HG03439 (cell line): ENCODE data around the gene ATP11A.

Source experiments
- ATAC-seq: cut with Tn5 transposase; IDR thresholded peaks from one replicate; pipeline ENCODE4 v1.9.1; 2021; ENCODE audit warnings: mild to moderate bottlenecking, moderate library complexity; ENCODE audit not compliant: unreplicated experiment

The ATP11A gene

DNA sequence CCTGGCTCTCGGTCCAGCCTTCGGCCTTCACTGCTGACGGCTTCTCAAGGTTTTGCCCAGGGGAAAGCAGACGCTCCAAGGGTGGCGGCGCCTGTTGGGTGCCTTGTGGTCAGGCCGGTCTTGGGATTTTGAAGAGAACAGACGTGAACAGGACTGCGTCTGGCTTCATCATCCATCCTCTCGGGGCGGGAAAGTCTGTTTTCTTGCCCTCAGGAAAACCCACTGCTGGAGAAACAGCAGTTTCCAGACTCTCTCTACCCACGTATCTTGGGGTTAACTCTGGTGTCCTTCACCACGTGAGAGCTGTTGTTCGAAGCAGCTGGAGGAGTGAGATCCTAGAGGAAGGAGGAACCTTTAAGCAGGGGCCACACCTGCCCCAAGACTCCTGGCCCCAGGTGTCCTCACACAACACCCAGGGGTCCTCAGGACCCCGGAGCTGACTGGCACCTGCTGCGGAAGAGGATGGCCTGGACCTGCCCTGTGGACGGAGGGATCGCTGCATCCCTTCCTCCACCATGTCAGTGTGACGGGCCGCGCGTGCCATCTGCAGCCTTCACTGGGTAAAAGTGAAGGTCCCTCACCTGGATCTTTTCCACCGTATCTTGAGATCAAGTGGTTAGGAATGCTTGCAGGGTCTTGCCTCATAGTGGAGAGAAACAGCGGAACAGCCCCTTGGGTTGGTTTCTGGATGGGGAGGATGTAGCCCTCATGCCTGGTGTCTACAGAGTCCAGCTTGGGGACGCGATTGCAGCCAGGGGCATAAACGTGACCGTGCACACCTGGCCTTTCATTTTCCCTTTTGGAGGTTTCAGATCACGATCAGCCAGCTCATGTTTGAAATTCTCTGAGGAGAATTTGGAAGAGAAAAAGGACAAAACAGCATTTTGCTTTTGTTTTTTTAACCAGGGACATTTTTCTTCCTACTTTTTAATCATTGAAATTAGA lies 209.7 kb downstream of the ATP11A start:
- ATAC-seq = no peak

DNA sequence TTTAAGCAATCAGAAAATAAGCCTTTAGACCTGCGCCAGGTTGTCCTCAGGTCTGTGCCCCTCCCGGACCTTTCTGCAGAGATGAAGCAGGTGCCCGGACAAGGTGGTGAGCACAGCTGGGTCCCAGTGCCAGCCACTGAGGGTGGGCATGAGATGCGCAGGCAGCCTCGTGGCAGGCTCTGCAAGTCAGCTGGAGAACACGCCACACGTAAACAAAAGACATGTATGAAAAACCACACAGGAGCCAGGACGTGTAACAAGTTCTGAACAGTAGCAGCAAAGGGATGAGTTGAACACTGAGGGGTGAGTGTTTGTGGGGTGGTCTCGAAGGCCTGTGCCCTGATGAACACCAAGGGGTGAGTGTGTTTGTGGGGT lies 210.4 kb downstream of the ATP11A start:
- no peak for ATAC-seq

DNA sequence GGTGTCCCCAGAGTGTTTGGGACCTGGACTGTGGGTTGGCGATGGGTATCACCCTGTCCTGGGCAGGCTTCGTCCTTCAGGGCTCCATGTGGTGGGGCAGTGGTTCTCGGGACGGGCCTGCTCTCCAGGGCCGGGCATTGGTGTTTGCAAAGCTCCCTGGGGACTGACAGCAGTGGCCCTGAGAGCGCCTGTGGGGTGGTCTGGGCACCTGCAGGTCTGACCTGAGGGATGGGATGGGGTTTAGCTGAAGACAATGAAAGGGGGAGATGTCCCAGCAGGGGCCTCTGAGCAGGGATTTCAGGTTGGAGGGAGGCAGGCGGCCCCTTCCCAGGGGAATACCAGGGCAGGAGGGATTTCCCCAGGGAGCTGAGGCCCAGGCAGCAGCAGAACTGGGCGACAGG lies 210.9 kb downstream of the ATP11A start:
- no peak for ATAC-seq

DNA sequence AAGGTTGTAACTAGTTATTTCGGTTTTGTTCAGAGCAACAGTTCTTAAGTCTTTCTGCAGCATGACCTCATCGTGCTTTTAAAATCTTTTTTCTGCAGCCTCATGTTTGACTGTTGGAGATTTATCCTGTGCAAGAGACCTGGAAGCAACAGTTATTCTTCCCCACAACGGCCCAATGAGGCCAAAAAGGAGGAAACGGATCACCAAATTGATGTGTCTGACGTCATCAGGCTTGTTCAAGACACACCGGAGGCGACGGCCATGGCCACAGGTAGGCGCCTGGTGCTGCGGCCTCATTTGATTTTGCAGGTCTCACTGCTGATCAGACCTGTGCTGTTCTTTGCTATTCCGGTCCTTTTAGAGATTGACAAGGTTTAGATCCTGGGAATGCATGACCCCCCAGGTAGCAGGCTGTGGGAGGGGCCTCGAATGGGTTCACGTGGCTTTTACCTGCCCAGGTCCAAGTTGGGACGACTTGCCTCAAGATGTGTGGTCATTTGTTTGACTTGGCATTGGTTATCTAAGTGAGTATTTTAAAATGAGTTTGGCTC lies 212.3 kb downstream of the ATP11A start:
- ATAC-seq = no peak

DNA sequence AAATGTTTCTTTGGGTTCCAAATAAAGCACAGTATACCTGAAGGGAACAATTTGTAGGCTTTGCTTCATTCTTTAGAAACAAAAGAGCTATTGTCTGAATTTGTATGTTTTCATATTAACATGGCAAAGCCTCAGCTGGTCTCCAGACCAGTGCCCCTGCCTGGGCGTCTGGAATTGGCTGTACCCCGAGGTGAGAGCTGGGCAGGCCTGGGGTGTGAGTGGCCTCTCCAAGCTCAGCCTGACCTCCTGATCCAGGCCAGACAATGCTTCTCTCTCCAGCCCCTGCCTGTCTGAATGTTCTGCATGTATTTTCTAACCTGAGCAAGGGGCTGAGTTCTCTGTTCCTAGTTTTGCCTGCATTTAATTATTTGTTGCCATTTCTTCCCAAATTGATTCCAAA lies 212.8 kb downstream of the ATP11A start:
- ATAC-seq = no peak

DNA sequence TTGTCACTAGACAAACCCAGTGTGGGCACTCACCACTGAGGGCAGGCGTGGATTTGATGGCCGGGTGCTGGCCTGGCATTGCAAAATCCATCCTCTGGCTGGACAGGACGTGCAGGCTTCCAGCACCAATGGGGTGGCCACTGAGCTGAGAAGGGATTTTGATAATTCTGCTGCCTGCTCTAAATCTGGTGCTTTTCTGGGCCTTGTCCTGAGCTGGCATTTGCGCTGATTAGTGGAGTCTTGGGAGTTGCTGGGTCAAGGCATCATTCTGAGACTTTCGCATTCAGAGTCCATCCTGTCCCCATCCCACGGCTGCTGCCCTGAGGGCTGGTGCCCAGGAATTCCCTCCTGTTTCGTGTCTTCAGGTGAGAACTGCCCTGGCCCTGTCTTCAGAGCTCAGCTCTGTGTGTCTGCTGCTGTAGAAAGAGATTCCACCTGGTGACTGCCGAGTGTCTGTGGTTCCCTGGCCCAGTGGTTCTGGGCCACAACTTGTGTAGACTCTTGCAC lies 213.3 kb downstream of the ATP11A start:
- no peak for ATAC-seq

DNA sequence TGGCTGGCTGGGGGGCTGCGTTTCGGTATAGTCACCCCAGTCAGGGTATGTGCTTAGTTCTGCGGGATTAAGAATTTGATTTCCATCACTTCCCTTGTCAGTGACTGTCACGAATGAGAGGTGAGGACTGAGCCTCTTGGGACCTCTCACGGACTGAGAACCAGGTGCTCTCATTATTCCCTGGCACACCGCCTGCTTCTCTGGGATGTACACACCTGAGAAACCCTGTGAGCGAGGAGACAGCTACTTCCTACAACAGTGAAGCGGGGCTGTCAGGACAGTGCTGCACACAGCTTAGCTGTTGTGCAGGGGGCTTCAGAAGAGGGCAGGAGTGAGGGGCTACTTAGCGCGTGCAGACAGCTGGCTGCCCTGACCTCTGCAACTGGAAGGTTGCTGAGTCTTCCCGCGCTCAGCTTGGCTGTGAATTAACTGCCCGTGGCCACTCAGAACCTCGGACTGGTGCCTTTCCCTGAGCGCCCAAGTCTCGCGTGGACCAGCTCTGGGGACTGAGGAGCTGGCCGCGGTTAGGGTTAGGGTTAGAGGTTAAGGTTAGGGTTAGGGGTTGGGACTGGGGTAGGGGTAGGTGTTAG lies 213.9 kb downstream of the ATP11A start:
- ATAC-seq = no peak

DNA sequence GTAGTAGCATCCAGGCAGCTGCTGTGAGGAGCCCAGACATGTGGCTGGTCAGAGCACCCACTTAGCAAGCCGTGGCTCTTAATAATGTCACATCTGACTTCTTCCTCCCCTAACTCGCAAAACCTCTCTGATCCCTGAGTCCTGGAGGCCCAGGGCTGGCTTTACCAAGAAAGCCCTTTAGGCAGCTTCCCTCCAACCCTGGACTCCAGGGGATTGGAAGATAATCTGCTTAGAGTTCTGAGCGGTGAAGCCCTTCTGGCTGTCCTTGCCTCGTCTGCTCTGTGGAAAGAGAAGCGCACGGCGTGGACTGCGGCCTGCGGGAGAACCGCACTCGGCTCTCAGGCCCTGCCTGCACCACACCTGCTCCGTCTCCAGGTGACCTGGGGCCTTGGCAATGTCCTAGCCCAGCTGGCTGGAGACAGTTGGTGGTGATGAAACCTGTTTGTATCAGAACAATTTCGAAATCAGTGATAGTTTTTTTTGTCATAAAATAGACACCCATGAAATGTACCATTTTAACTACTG lies 214.7 kb downstream of the ATP11A start:
- ATAC-seq = no peak

DNA sequence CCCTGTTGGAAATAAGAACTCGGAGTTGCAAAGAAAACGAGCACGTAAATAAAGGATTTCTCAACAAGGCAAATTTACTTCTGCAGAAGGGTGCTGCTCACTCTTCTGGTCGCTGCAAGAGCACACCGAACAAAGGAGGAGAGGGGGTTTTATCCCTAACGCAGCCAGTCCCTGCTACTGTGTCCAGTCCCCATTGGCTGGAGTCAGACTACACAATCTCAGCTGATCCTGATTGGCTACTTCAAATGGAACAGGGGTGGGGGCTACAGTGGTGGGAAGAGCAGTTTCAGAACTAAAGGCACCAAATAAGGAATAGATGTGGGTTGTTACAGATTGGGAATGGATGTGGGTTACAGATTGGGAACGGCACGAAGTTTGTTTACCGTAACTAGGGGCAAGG lies 215.2 kb downstream of the ATP11A start:
- no peak for ATAC-seq

DNA sequence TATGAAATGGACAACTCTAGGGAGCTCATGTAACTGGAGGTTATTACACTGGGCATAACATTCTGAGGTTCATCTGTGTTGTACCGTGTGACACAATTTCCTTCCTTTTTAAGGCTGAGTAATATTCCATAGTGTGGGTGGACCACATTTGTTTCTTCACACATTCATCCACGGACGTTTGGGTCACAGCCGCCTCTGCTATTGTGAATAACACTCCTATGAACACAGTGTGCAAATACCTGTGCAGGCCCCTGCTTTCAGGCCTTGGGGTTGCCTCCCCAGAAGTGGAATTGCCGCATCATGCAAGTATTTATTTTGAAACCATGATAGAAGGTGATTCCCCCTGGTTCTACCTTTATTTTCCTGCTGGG lies 215.8 kb downstream of the ATP11A start:
- no peak for ATAC-seq

DNA sequence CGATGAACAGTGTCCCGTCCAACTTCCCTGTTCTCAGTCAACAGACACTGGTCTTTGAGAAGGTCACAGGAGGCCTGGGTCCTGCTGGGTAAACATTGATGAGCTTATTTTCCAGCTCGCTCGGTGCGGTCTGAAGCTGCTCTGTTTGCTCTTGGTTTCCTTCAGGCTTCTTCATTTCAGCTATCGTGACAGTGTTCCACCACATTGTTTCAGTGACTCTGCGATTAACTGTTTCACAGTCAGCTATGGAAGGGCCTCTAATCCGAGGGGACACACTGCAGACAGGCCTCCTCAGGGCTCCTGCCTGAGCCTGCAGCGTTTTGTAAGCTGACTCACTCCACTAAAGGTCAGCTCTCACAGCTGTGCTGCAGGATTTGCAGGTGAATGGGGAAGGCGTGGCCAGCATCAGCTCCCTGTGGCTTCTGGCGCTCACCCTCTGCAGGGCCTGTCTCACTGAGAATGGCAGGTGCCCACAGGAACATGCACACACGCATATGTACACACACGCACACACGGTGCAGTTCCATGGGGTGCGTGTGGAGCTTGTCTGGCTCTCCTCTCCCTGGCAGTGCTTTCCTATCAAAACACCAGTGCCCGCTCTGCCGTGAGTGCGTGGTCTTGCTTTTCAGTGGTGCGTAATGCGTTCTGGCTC lies 216.3 kb downstream of the ATP11A start:
- ATAC-seq = no peak

DNA sequence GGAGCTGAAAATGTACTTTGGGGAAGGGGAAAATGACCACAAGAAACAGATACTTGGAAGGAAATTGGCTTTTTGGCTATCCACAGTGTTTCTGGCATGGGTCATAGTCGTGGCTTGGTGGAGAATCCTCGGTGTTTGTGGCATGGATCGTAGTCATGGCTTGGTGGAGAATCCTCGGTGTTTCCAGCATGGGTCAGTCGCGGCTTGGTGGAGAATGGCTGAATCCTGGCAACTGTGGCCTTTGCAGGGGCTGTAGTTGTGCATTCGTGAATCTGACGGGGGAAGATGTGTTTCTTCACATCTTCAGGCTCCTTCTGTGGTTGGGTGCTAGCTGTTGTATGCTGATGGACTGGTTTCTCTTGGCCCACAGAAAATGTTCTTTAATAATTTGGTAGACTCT lies 217.4 kb downstream of the ATP11A start:
- no peak for ATAC-seq

DNA sequence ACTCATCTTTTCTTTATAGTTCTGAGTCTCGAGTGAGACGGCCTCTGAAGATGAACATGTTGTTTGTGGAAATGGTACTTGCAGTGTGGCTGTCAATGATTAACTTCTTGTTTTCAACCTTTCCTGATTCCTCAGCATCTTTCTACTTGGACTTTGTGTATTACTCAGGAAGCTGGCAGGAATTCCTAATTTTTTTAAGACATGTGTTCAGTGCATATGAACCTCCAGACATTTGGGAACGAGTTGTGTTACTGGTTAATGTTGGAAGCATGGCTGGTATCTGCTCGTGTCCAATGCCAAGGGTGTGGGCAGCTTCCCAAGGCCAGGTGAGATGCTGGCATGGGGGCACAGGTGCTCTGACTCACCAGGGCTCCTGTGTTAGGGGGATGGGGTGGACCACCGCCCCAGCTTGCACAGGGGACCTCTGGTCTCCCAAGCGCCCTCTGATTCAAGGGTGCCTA lies 218.1 kb downstream of the ATP11A start:
- ATAC-seq = no peak

DNA sequence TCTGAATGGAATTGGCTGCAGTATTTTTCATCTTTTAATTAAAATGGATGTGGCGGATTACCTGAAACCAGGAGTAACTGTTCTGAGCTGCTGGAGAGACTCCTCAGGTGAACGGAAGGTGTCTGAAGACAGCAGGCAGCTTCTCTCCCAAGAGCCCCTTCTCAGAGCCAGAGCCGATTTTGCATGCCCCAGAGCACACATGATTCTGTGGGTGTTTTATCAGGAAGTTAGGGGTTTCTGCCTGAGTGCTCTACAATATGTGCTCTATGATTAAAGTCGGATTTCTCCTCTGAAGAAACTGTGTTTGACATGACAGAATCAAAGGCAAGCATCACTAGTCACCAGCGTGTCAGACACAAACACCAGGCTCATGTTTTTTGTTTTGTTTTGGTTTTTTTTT lies 218.5 kb downstream of the ATP11A start:
- ATAC-seq = no peak

DNA sequence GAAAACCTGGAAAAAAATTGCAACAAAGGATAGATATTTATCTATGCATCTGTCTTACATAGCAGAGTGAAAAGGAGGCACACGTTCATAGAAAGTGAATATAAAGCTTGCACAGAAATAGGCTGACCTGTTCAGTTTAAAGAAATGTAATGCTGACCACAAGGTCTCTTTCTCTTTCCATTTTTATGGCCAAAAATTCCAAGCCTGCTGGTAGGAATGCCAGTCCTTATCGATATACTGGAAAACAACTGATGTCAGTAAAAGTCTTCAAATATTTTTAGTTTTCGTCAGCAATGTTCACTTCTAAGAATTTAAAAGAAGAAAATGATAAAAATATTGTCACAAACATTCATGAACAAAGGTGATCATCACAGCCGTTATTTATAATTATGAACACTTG lies 220.2 kb downstream of the ATP11A start:
- ATAC-seq = no peak

DNA sequence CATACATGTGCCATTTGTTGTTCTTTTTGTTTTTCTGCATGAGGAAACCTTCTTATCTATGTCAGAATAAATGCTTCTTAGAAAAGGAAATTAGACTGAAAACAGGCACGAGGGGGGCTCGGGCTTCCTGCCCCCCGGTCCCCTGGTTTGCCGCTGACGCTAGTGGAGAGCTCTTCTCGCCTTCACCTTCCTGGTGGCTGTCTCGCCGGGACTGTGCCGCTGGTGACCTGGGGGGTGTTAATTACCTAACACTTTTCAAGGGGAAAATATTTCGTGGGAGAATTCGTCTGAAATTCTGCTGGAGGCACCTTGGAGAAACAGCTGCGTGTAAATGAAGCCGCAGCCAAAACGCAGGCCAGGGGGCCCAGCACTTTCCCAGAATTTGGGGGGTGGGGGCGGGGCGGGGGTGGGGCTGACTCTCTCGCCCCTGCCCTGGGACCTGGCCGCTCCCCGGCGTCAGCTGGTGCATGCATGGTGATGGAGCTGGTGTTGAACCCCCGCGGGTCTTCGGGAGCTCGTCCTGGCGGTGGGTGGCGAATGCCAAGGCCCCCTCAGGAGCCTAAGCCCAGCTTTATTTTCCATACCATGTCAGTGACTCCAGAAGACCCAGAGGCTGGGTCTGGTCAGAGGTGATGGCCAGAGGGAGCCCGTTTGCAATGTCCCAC lies 220.9 kb downstream of the ATP11A start:
- ATAC-seq = no peak

DNA sequence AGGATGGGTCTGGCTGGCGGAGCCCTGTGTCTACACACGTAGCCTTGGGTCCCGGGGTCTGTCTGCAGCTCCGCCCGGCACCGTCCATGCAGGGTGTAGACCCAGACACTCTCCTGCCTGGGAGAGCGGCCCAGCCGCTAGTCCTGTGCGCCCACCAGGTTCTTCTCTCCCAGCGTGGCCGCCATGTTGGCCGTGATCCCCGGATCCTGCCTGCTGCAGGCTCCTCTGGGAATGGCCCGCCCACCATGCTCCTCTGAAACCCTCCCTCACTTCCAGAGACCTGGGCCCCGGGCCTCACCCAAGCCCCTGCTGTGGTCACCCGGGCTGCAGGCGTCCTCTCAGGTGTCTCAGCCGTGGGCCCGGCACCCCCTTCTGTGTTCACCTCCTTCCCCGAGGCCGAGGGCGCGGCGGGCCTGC lies 221.5 kb downstream of the ATP11A start:
- ATAC-seq = no peak

DNA sequence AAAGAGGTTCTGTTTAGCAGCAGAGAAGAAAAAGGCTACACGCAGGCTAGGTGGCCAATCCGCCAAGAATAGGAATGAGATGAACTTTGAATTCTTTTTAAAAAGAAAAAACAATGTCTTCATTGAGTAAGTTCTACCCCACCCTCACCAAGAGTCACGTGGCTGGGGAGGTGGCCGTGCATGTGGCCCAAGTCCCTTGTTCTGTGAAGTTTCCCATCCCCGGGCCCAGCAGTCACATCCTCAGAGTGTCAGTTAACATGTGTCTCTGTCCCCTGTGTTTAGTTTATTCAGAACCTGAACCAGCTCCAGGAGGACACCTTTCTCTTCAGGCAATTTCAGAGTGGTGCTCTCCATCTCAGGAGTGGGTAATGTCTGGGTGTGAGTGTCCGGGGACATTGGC lies 222.0 kb downstream of the ATP11A start:
- no peak for ATAC-seq

DNA sequence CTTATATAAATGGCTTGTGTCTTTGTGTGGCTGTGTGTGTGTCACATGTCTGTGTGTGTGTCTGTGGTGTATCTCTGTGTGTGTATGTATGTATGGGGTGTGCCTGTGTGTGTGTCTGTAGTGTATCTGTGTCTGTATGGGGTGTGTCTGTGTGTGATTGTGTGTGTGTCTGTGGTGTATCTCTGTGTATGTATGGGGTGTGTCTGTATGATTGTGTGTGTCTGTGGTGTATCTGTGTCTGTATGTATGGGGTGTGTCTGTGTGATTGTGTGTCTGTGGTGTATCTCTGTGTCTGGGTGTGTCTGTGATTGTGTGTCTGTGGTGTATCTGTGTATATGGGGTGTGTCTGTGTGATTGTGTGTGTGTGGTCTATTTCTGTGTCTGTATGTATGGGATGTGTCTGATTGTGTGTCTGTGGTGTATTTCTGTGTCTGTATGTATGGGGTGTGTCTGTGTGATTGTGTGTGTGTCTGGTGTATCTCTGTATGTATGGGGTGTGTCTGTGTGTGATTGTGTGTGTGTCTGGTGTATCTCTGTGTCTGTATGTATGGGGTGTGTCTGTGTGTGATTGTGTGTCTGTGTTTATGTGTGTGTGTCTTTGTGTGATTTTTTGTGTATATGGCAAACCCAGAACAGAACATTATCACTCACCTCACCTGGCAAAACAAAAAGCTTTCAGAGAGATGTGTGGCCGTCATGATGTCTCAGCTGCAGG lies 223.0 kb downstream of the ATP11A start:
- no peak for ATAC-seq

DNA sequence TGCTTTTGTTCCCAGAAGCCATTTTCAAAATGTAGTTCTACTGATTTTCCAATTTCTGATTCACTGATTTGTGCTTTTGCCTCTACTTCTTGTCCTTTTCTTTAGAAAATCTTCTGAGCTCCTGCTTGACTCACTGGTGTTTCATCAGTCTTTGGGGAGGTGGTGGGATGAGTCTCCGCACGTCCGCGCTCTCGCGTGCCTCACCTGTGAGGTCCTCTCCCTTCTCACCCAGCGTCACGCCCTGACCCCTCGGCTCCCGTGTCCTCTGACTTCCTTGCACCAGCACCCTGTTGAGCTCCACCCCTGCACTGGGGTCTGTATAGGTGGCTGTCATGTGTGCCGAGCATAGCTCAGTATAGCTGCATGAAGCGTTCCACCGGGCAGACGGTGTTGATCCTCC lies 226.5 kb downstream of the ATP11A start:
- ATAC-seq = no peak
